CD14-positive monocyte (primary cell): Measurements from ENCODE around the gene TOR1AIP2. TPM values are rescaled to one million over a fixed set of nuclear protein-coding genes. Genes with fewer than 3 reads are reported as not detected.

Source experiments
- DNase-seq, 3 donors: peaks; one replicate each; pipeline ENCODE4 v3.0.0-alpha.2; 2011 to 2022
- H2AFZ ChIP-seq: 2 replicates; pipeline ENCODE4 v1.6.0; 2012; ENCODE audit warnings: mild to moderate bottlenecking, low read depth, low read length, inconsistent platforms; ENCODE audit not compliant: insufficient read depth, poor library complexity, severe bottlenecking
- H3K27ac ChIP-seq, 2 donors: 1 replicate in 1 of 2; 2 replicates in 1 of 2; pipeline ENCODE4 v1.5.1; 2012 to 2013; ENCODE audit warnings: low read length in 2 of 2, control low read depth in 1 of 2, inconsistent platforms in 1 of 2, low read depth in 1 of 2, mild to moderate bottlenecking in 1 of 2
- H3K27me3 ChIP-seq, 2 donors: one replicate each; pipeline versions ENCODE4 v1.6.0 to v1.6.1; 2011 to 2013; ENCODE audit warnings: low read length in 2 of 2; ENCODE audit not compliant: control insufficient read depth in 2 of 2, insufficient read depth in 2 of 2
- H3K36me3 ChIP-seq, 2 donors: replicated peaks in 1 of 2; 1 replicate in 1 of 2; 2 replicates in 1 of 2; pipeline versions ENCODE4 v1.5.1 to v1.6.1; 2012 to 2013; ENCODE audit warnings: low read length in 2 of 2, control low read depth in 1 of 2, inconsistent platforms in 1 of 2, mild to moderate bottlenecking in 1 of 2; ENCODE audit not compliant: insufficient read depth in 2 of 2, control insufficient read depth in 1 of 2
- H3K4me1 ChIP-seq, 2 donors: 1 replicate in 1 of 2; 2 replicates in 1 of 2; pipeline versions ENCODE4 v1.5.1 to v1.6.1; 2012 to 2013; ENCODE audit warnings: low read length in 2 of 2, control low read depth in 1 of 2, inconsistent platforms in 1 of 2, mild to moderate bottlenecking in 1 of 2, moderate library complexity in 1 of 2; ENCODE audit not compliant: insufficient read depth in 2 of 2, control insufficient read depth in 1 of 2
- H3K4me2 ChIP-seq: replicated peaks from 2 replicates; pipeline ENCODE3; 2012; ENCODE audit warnings: low read length, moderate library complexity, mild to moderate bottlenecking; ENCODE audit not compliant: poor library complexity, severe bottlenecking; ENCODE audit errors: extremely low read depth
- H3K4me3 ChIP-seq, 3 experiments: fragments of 200-600 bp in 1 of 3; sonication (generic) in 1 of 3; replicated peaks in 1 of 3; 1 replicate in 2 of 3; 2 replicates in 1 of 3; pipeline ENCODE4 v1.5.1; 2011 to 2013; ENCODE audit warnings: low read length in 3 of 3, mild to moderate bottlenecking in 3 of 3, control low read depth in 2 of 3, low read depth in 2 of 3, inconsistent platforms in 1 of 3, moderate library complexity in 1 of 3
- H3K79me2 ChIP-seq: 2 replicates; pipeline ENCODE4 v1.6.0; 2012; ENCODE audit warnings: mild to moderate bottlenecking, control low read depth, inconsistent platforms, low read length, moderate library complexity; ENCODE audit not compliant: insufficient read depth
- H3K9ac ChIP-seq: 2 replicates; pipeline ENCODE4 v1.6.0; 2017; ENCODE audit warnings: low read length, mild to moderate bottlenecking; ENCODE audit not compliant: insufficient read depth, poor library complexity, severe bottlenecking
- H3K9me3 ChIP-seq, 2 donors: replicated peaks in 1 of 2; 1 replicate in 1 of 2; 2 replicates in 1 of 2; pipeline versions ENCODE4 v1.5.1 to v1.6.1; 2012 to 2013; ENCODE audit warnings: low read length in 2 of 2, control low read depth in 1 of 2; ENCODE audit not compliant: control insufficient read depth in 1 of 2, insufficient read depth in 1 of 2
- H4K20me1 ChIP-seq: 2 replicates; pipeline ENCODE4 v1.6.0; 2012; ENCODE audit warnings: mild to moderate bottlenecking, low read length, control low read depth, moderate library complexity; ENCODE audit not compliant: insufficient read depth
- H3K27ac Mint-ChIP-seq, 7 donors: one replicate each; pipeline ENCODE4 v1.8.0; 2020; ENCODE audit warnings: mild to moderate bottlenecking in 7 of 7, mixed read lengths in 7 of 7, moderate library complexity in 6 of 7, inconsistent platforms in 2 of 7
- H3K27me3 Mint-ChIP-seq, 3 donors: one replicate each; pipeline ENCODE4 v1.8.0; 2021 to 2022; ENCODE audit warnings: low read depth in 3 of 3, mild to moderate bottlenecking in 3 of 3, mixed read lengths in 3 of 3, moderate library complexity in 3 of 3, inconsistent platforms in 1 of 3
- H3K36me3 Mint-ChIP-seq, 2 donors: one replicate each; pipeline ENCODE4 v1.8.0; 2020; ENCODE audit warnings: mixed read lengths in 2 of 2, inconsistent platforms in 1 of 2, mild to moderate bottlenecking in 1 of 2
- H3K4me1 Mint-ChIP-seq: one replicate; pipeline ENCODE4 v1.8.0; 2020; ENCODE audit warnings: mild to moderate bottlenecking, mixed read lengths
- H3K4me3 Mint-ChIP-seq, 2 donors: one replicate each; pipeline ENCODE4 v1.8.0; 2020; ENCODE audit warnings: mild to moderate bottlenecking in 2 of 2, mixed read lengths in 2 of 2, moderate library complexity in 1 of 2
- H3K9me3 Mint-ChIP-seq, 7 donors: one replicate each; pipeline ENCODE4 v1.8.0; 2020 to 2022; ENCODE audit warnings: mixed read lengths in 7 of 7, mild to moderate bottlenecking in 6 of 7, moderate library complexity in 6 of 7, inconsistent platforms in 2 of 7
- WGBS: methylation state at CpG from one replicate; pipeline ENCODE4 v1.1.5; 2013; ENCODE audit warnings: missing lambda C conversion rate; ENCODE audit not compliant: insufficient coverage; 5-methylcytosine and 5-hydroxymethylcytosine counted together
- intact Hi-C, 2 donors: fragments of 100-400 bp; cut with micrococcal nuclease; formaldehyde crosslinking; loops; one replicate each; pipeline versions ENCODE4 v1.15.0 to v1.15.1; 2023
- polyA plus RNA-seq, 3 donors: library from polyadenylated mRNA; depleted of rRNA in 1 of 3; unstranded in 2 of 3; stranded (reverse) in 1 of 3; fragments of 300-500 nt in 2 of 3; fragments of >200 nt in 1 of 3; fragmentation: Illumina TruSeq in 2 of 3; gene quantifications; 1 replicate in 2 of 3; 2 replicates in 1 of 3; pipeline ENCODE4 v1.2.3, GENCODE V29; 2012 to 2021
- TF ChIP-seq, protein P1 (sequence below): fragments of 200-600 bp; IDR thresholded peaks from one replicate; pipeline ENCODE4 v1.8.0; 2022; ENCODE audit warnings: antibody characterized with exemption, mild to moderate bottlenecking

TOR1AIP2 gene
- polyA plus RNA-seq, 3 donors = 9.9 to 21.5 (median 20.5) TPM

DNA sequence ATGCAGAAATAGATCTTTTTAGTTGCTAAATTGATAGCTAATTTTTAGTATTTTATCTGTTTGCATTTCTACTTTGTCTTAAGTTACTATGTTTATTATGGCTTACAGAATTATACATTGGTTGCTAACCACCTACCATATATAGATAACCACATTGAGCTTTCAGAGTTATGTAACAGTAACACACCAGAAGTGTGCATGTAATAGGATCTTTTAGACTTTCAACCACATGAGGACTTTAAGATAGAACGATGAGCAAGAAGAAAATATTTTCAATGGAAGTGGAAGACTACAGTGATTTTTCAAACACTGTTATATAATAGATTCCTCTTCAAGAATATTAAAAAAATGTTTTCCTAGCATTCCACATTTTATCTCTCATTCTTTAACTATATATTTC lies 33.3 kb upstream of the TOR1AIP2 start:
- no CpG with 5 or more reads among the region's 1 CpG for WGBS
- Histone ChIP-seq H4K20me1 (peaks cover 42% of the 10 kb centered on the region), H3K9me3 (no peaks in the 10 kb centered on the region), H3K4me3 (no peak overlapping the region), H2AFZ (no peak overlapping the region), H3K9ac (no peak overlapping the region), H3K27me3 (no peaks in the 10 kb centered on the region), H3K36me3 (peaks cover 88 to 96% of the 10 kb centered on the region in 2 donors), H3K4me1 (no peaks in the 10 kb centered on the region), H3K4me2 (no peak overlapping the region), H3K79me2 (peaks cover 41% of the 10 kb centered on the region), H3K27ac (no peak overlapping the region)
- TF ChIP-seq, protein P1, sequence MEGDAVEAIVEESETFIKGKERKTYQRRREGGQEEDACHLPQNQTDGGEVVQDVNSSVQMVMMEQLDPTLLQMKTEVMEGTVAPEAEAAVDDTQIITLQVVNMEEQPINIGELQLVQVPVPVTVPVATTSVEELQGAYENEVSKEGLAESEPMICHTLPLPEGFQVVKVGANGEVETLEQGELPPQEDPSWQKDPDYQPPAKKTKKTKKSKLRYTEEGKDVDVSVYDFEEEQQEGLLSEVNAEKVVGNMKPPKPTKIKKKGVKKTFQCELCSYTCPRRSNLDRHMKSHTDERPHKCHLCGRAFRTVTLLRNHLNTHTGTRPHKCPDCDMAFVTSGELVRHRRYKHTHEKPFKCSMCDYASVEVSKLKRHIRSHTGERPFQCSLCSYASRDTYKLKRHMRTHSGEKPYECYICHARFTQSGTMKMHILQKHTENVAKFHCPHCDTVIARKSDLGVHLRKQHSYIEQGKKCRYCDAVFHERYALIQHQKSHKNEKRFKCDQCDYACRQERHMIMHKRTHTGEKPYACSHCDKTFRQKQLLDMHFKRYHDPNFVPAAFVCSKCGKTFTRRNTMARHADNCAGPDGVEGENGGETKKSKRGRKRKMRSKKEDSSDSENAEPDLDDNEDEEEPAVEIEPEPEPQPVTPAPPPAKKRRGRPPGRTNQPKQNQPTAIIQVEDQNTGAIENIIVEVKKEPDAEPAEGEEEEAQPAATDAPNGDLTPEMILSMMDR = no peak
- no peaks in the 10 kb centered on the region for H3K9me3 Mint-ChIP-seq
- H3K4me3 Mint-ChIP-seq = no peak overlapping the region
- H3K27me3 Mint-ChIP-seq = peaks cover 0 to 1% (median 0%) of the 10 kb centered on the region in 3 donors
- peaks cover 61 to 76% of the 10 kb centered on the region in 2 donors for H3K36me3 Mint-ChIP-seq
- peak overlapping the region in 1 of 7 donors; percentile 28 for H3K27ac Mint-ChIP-seq
- no peaks in the 10 kb centered on the region for H3K4me1 Mint-ChIP-seq
- intact Hi-C loops = no loop called here
- no peak for DNase-seq

DNA sequence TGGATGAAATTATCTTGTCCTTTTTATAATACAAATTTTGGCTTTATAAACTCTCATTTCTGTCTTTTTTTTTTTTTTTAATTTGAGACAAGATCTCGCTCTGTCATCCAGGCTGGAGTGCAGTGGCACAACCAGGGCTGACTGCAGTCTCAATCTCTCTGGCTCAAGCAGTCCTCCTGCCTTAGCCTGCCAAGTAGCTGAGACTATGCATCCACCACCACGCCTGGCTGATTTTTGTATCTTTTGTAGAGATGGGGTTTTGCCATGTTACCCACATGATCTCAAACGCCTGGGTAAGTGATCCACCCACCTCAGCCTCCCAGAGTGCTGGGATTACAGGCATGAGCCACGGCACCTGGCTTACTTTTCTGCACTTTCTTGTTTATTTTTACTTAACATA lies 12.0 kb upstream of the TOR1AIP2 start:
- Histone ChIP-seq H3K27me3 (no peaks in the 10 kb centered on the region), H3K4me1 (peaks cover 23 to 42% of the 10 kb centered on the region in 2 donors), H3K4me3 (no peak overlapping the region), H3K27ac (no peak overlapping the region), H3K9me3 (no peaks in the 10 kb centered on the region), H2AFZ (no peak overlapping the region), H3K9ac (no peak overlapping the region), H4K20me1 (peaks cover 64% of the 10 kb centered on the region), H3K36me3 (peaks cover 49 to 76% of the 10 kb centered on the region in 2 donors), H3K4me2 (no peak overlapping the region), H3K79me2 (peaks cover 100% of the 10 kb centered on the region)
- Mint-ChIP-seq H3K36me3 (peaks cover 36 to 62% of the 10 kb centered on the region in 2 donors), H3K4me1 (peaks cover 34% of the 10 kb centered on the region), H3K27me3 (no peaks in the 10 kb centered on the region), H3K4me3 (no peak overlapping the region), H3K9me3 (no peaks in the 10 kb centered on the region), H3K27ac (peak overlapping the region in 3 of 7 donors; percentile 25 to 48 (median 43))
- no peak for DNase-seq
- TF ChIP-seq, protein P1 = no peak
- no CpG with 5 or more reads among the region's 4 CpGs for WGBS
- intact Hi-C loops = loop anchor here in 1 of 2 donors (10.0 kb wide), 1 partner anchor 265 kb away; the partner anchor contains the start of gene QSOX1
